IPS DF 4.7 (cell line): ENCODE measurements around the gene GCSH.

ENCODE experiments used
- DNase-seq: peaks from one replicate; pipeline ENCODE4 v3.0.0-alpha.2; 2013; ENCODE audit warnings: low spot score; ENCODE audit errors: extremely low read depth

Gene GCSH

GRCh38 chr16:81053761-81054160 is 42.4 kb downstream of the GCSH start:
- no peak for DNase-seq

- DNase-seq, result no peak
Measured at GRCh38 chr16:81042821-81043220, 53.4 kb downstream of the GCSH start.

DNA sequence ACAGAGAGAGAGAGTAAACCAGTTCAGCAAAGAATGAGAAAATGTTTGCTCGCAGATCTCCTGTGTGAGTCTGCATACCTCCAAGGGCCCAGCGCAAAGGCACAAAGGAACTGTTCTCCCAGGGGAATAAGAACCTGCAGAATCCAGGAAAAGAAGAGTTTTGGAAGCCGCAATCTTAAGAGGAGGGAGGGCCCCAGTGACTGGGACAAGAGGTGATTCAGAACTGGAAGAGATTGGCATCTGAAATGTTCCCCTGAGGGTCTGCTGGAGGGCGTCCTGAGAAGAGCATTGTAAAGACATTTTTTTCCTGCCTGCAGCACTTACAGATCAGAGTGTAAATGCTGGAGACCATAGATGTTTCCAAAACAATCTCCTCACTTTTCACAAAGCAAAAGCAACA is 54.5 kb downstream of the GCSH start:
- DNase-seq, result no peak

DNA sequence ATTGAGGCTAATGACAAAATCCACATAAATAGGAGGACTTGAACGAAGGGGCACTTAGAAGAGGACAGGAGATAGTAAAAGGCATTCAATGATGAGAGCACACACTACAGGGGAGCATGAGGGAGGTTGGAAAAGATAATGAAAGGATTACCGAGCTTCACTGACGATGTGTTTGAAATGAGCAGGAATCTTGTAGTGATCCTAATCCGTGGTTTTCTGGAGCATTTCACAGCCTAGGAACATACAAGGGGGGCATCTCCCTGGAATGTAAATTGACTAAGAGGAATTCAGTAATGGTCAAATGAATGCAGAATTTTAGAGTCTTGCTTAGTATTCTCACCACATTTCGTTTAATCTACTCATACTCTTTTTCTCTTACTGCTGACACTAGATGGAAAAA is 55.4 kb downstream of the GCSH start:
- no peak for DNase-seq

DNA sequence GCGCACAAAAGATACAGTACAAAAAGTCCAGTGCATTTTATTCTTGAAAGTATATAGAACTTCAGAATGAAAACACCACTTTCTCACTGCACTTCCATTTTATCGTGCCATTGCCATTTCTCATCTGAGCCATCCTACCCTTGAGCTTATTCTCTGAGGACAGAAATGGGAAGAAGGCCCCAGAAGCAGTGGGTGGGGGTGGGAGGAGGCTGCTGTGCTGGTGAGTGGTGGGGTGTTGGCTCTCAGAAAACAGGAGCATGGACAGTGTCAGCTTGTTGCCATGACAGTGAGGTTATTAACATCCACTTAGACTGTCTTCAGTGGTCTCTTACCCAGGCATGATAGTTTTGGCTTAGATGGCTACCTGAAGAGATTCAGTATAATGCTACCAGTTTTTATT is 56.1 kb downstream of the GCSH start:
- DNase-seq, result no peak

DNA sequence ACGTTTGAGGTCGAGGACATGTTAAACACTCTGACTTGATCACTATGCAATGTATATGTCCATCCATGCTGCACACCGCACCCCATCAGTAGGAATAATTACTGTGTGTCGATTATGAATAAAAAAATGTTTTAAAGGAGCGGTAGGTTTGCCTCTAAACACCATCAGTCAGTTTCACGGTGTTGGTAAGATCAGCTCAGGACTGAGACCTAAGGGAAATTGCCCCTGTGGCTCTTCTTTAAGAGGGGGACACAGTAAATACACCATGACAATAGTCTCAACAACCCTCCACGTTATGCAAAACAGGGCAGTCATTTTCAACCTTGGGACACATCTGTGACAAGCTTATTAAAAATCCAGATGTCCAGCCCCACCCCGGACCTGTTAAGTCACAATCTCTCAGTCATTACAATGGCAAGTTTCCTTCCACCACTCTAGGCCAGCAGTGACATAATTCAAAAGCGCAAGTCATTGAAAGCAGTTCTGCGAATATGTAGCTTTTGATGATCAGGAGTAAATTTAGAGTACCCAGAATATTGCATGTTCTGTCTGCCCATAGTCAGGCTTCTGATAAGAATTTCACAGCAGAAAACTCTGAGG is 59.3 kb downstream of the GCSH start:
- DNase-seq, result no peak

DNA sequence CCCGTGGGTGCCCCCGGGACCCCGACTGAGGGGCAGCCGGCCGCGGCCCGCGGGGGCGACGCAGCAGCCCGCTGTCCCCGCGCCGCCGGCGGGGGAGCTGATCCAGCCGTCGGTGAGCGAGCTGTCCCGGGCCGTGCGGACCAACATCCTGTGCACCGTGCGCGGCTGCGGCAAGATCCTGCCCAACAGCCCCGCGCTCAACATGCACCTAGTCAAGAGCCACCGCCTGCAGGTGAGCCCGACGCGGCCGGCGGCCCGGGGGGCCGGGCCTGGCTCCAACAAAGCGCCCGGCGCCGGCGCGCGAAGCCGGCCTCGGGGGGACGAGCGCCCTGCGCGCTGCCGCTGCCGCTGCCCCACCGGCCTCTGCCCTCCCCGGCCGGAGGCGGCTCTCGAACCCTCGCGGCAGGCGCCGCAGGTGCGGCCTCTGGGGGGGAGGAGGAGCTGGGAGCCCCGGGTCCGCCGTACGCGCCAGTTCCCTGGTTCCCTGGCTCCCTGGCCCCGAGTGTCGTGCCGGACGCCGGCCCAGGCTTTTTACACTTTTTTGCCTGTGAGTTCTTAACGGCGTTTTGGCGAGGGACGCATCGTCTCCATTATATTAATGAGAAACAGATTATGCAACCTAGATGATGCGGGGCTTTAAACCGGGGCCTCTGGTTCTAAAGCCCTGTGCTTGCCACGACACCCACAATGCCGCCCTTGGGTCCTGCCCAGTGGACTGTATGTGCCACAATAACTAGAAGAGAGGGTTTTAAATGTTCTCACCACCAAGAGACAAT is 60.0 kb downstream of the GCSH start:
- DNase-seq, result no peak

DNA sequence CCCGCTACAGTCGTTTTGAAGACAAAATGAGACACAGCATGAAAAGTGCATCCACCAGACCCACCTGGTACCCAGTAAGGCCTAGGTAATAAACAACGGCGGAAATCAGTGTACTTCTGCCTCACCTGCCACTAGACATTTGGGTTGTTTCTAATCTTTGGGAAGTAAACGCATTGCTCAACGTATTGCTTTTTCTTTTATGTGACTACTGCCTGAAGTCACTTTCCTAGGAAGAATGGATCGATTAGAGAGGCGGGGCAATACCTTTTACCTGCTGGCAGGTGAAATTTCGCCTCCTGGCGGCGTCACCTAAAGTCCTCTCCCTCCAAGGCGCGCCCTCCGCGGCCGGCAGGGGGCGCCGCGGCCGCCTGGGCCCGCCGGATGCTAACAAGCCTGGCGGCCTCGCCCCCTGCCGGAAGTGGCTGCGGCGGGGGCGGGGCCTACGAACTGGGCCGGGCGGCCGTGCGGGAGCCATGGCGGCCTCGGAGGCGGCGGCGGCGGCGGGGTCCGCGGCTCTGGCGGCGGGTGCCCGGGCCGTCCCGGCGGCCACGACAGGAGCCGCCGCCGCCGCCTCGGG is 60.7 kb downstream of the GCSH start, which contains the start of gene ATMIN:
Gene ATMIN, plus strand, starts transcription at position 445 of the 577 bp plus-strand sequence. Its CDS starts 29 bp downstream, at position 474.
- DNase-seq, result peak; percentile 66
